ENCODE measurements around the gene PIP5K1C. TPM values are rescaled to one million over a fixed set of nuclear protein-coding genes. Genes with fewer than 3 reads are reported as not detected.

The PIP5K1C gene
- total RNA-seq, 1 experiment from 2014 or later = 13.7 TPM

GRCh38 chr19:3693025-3693925 lies 7.0 kb downstream of the PIP5K1C start:
- peak; percentile 57 for DNase-seq
- Histone ChIP-seq H3K36me3 (replicated peaks; ENCODE audit: control insufficient read depth, insufficient read depth, low read length) (no peaks in the 10 kb centered on the region), H3K4me3 (ENCODE audit: insufficient read depth, low read depth, low read length) (no peak overlapping the region), H3K27me3 (ENCODE audit: control insufficient read depth, insufficient read depth, low read length) (no peaks in the 10 kb centered on the region)

GRCh38 chr19:3692141-3693024 lies 7.9 kb downstream of the PIP5K1C start:
- H3K27me3 ChIP-seq (ENCODE audit: control insufficient read depth, insufficient read depth, low read length) = no peaks in the 10 kb centered on the region
- no peak overlapping the region for H3K4me3 ChIP-seq (ENCODE audit: insufficient read depth, low read depth, low read length)
- peak; percentile 93 for DNase-seq
- H3K36me3 ChIP-seq (replicated peaks; ENCODE audit: control insufficient read depth, insufficient read depth, low read length) = no peaks in the 10 kb centered on the region

GRCh38 chr19:3691726-3692125 lies 8.5 kb downstream of the PIP5K1C start:
- DNase-seq = peak; percentile 47
- H3K4me3 ChIP-seq (ENCODE audit: insufficient read depth, low read depth, low read length) = no peak overlapping the region
- H3K27me3 ChIP-seq (ENCODE audit: control insufficient read depth, insufficient read depth, low read length) = no peaks in the 10 kb centered on the region
- H3K36me3 ChIP-seq (replicated peaks; ENCODE audit: control insufficient read depth, insufficient read depth, low read length) = no peaks in the 10 kb centered on the region

- no peaks in the 10 kb centered on the region for H3K36me3 ChIP-seq (replicated peaks; ENCODE audit: control insufficient read depth, insufficient read depth, low read length)
- H3K4me3 ChIP-seq (ENCODE audit: insufficient read depth, low read depth, low read length) = no peak overlapping the region
- no peak for DNase-seq
- H3K27me3 ChIP-seq (ENCODE audit: control insufficient read depth, insufficient read depth, low read length) = no peaks in the 10 kb centered on the region
These were observed 8.9 kb downstream of the PIP5K1C start for GRCh38 chr19:3691372-3691716.

- no peak overlapping the region for H3K4me3 ChIP-seq (ENCODE audit: insufficient read depth, low read depth, low read length)
- peak; percentile 52 for DNase-seq
- H3K36me3 ChIP-seq (replicated peaks; ENCODE audit: control insufficient read depth, insufficient read depth, low read length) = no peaks in the 10 kb centered on the region
- no peaks in the 10 kb centered on the region for H3K27me3 ChIP-seq (ENCODE audit: control insufficient read depth, insufficient read depth, low read length)
These were observed 9.5 kb downstream of the PIP5K1C start for GRCh38 chr19:3690551-3691371.

GRCh38 chr19:3687774-3688706 lies 12.2 kb downstream of the PIP5K1C start:
- DNase-seq = peak; percentile 89
- Histone ChIP-seq H3K27me3 (ENCODE audit: control insufficient read depth, insufficient read depth, low read length) (no peaks in the 10 kb centered on the region), H3K4me3 (ENCODE audit: insufficient read depth, low read depth, low read length) (peak overlapping the region; percentile 38), H3K36me3 (replicated peaks; ENCODE audit: control insufficient read depth, insufficient read depth, low read length) (0 out of 2 replicates have a peak, but pooled peaks cover 3% of the 10 kb centered on the region)

- Histone ChIP-seq H3K36me3 (replicated peaks; ENCODE audit: control insufficient read depth, insufficient read depth, low read length) (0 out of 2 replicates have a peak, but pooled peaks cover 3% of the 10 kb centered on the region), H3K4me3 (ENCODE audit: insufficient read depth, low read depth, low read length) (peak overlapping the region; percentile 38; the same call in 1 of the 2 replicates), H3K27me3 (ENCODE audit: control insufficient read depth, insufficient read depth, low read length) (no peaks in the 10 kb centered on the region)
- no peak for DNase-seq
These were observed 12.9 kb downstream of the PIP5K1C start for GRCh38 chr19:3687393-3687773.

GRCh38 chr19:3684817-3685410 lies 15.4 kb downstream of the PIP5K1C start:
- DNase-seq = no peak
- H3K27me3 ChIP-seq (ENCODE audit: control insufficient read depth, insufficient read depth, low read length) = no peaks in the 10 kb centered on the region
- no peak overlapping the region for H3K4me3 ChIP-seq (ENCODE audit: insufficient read depth, low read depth, low read length)
- 0 out of 2 replicates have a peak, but pooled peaks cover 3% of the 10 kb centered on the region for H3K36me3 ChIP-seq (replicated peaks; ENCODE audit: control insufficient read depth, insufficient read depth, low read length)

- DNase-seq = no peak
These were observed 16.0 kb downstream of the PIP5K1C start for GRCh38 chr19:3684054-3684816.

GRCh38 chr19:3683405-3684053 lies 16.7 kb downstream of the PIP5K1C start:
- 0 out of 2 replicates have a peak, but pooled peaks cover 3% of the 10 kb centered on the region for H3K36me3 ChIP-seq (replicated peaks; ENCODE audit: control insufficient read depth, insufficient read depth, low read length)
- H3K4me3 ChIP-seq (ENCODE audit: insufficient read depth, low read depth, low read length) = no peak overlapping the region
- DNase-seq = no peak
- no peaks in the 10 kb centered on the region for H3K27me3 ChIP-seq (ENCODE audit: control insufficient read depth, insufficient read depth, low read length)

More at GRCh38 chr19:3684054-3684816, 16.0 kb downstream of the PIP5K1C start:
- no peak overlapping the region for H3K4me3 ChIP-seq (ENCODE audit: insufficient read depth, low read depth, low read length)
- no peaks in the 10 kb centered on the region for H3K27me3 ChIP-seq (ENCODE audit: control insufficient read depth, insufficient read depth, low read length)
- 0 out of 2 replicates have a peak, but pooled peaks cover 3% of the 10 kb centered on the region for H3K36me3 ChIP-seq (replicated peaks; ENCODE audit: control insufficient read depth, insufficient read depth, low read length)

GRCh38 chr19:3682741-3683404 lies 17.4 kb downstream of the PIP5K1C start:
- DNase-seq = no peak
- Histone ChIP-seq H3K27me3 (ENCODE audit: control insufficient read depth, insufficient read depth, low read length) (no peaks in the 10 kb centered on the region), H3K4me3 (ENCODE audit: insufficient read depth, low read depth, low read length) (no peak overlapping the region), H3K36me3 (replicated peaks; ENCODE audit: control insufficient read depth, insufficient read depth, low read length) (0 out of 2 replicates have a peak, but pooled peaks cover 3% of the 10 kb centered on the region)

All from H7 (cell line).